Right lobe of liver (tissue), 4 donors: ENCODE results near the gene HORMAD2.

ENCODE experiments used
- CTCF ChIP-seq, 4 donors: fragments of 200-600 bp in 3 of 4; fragments of 450-650 bp in 1 of 4; IDR thresholded peaks; one replicate each; pipeline versions ENCODE4 v1.5.1 to v1.8.0; 2016 to 2022; ENCODE audit warnings: antibody characterized with exemption in 4 of 4, mild to moderate bottlenecking in 2 of 4
- POLR2A ChIP-seq: fragments of 450-650 bp; IDR thresholded peaks from one replicate; pipeline ENCODE4 v1.6.1; 2017; ENCODE audit warnings: antibody characterized with exemption, mild to moderate bottlenecking
- donor health status: DM: no; HTN: no; CAD: no.
- donor health status: DM: no; HTN: no; CAD: no.
- donor health status: DM: no; HTN: yes; CAD: no.

- TF ChIP-seq CTCF (IDR thresholded peaks at IDR 0.05): no peak
- no peak for TF ChIP-seq POLR2A
Observed at GRCh38 chr22:30171008-30171407, 90.7 kb downstream of the HORMAD2 start.
